Measurements from ENCODE around the gene CLEC4G.

The CLEC4G gene

DNA sequence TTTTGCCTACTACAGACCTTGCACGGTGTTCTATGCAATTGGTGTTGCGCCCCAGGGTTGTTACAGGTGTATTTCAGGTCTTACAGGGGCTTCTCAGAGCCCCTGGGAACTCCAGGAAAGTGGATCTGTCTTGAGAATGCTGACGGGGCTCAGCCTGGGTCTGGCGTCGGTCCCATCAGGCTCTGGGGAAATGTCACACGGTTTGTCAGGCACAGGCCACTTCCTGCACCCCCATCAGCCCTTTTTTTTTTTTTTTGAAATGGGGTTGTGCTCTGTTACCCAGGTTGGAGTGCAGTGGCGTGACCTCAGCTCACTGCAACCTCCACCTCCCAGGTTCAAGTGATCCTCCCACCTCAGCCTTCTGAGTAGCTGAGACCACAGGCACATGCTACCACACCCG, 13.2 kb downstream of the CLEC4G start:
- no peak overlapping the region for H3K27ac ChIP-seq
- no peak for TF ChIP-seq CTCF (conservative IDR thresholded peaks at IDR 0.05)

DNA sequence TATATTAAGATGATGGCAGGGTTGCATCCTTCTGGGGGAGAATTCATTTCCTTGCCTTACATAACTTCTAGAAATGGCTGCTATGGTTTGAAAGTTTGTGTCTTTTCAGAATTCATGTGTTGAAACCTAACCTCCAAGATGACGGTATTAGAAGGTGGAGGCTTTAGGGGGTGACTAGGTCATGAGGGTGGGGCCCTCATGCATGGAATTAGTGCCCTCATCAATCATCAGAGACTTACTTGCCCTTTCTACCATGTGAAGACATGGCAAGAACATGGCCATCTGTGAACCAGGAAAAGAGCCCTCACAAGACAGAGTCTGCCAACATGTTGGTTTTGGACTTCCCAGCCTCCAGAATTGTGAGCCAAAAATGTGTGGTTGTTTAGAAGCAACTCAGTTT, 15.1 kb downstream of the CLEC4G start:
- H3K27ac ChIP-seq, result no peak overlapping the region

DNA sequence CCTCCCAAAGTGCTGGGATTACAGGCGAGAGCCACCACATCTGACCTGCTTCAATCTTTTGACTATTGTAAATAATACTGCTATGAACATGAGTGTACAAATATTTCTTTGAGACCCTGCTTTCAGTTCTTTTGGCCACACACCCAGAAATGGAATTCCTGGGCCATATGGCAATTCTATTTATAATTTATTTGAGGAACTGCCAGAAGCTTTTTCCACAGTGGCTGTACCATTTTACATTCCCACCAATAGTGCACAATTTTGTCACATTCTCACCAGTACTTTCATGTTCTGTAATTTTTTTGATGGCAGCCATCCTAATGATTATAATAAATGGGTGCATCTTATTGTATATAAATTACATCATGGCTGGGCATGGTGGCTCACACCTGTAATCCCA, 16.2 kb downstream of the CLEC4G start:
- no peak for TF ChIP-seq CTCF (conservative IDR thresholded peaks at IDR 0.05)
- H3K27ac ChIP-seq, result no peak overlapping the region

More for the DNA sequence above, 15.1 kb downstream of the CLEC4G start:
- no peak for TF ChIP-seq CTCF (conservative IDR thresholded peaks at IDR 0.05)

DNA sequence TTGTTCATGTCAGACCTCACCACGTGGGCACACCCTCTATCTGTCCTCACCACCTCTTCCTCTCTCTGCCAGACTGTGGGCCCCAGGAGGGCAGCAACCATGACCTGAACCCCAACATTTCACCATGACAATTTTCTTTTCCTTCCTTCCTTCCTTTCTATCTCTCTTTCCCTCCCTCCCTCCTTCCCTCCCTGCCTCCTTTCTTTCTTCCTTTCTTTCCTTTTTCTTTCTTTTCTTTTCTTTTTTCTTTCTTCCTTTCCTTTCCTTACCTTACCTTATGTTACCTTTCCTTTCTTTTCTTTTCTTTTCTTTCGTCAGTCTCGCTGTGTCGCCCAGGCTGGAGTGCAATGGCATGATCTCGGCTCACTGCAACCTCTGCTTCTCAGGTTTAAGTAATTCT, 21.3 kb downstream of the CLEC4G start:
- no peak for TF ChIP-seq CTCF (conservative IDR thresholded peaks at IDR 0.05)
- no peak overlapping the region for H3K27ac ChIP-seq

DNA sequence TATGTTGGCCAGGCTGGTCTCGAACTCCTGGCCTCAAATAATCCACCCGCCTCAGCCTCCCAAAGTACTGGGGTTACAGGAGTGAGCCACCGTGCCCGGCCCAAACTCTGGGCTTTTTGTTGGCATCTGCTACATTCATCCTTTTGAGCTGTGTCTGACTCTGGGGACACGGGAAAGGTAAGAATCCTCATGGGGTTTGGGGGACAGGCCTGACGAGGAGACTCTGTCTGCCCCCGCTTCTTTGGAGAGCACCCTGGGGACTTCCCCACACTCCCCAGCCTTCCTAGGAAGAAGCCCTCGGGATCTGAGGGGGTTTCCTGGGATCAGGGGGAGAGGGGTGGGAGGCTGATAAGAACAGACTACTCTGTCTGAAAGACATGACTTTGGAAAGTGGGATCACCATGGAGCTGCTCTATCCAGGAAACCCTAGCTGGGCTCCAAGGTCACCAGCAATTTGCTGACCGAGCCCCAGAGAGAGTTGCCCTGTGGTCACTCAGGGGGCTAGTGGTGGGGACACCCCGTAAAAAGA, 21.9 kb downstream of the CLEC4G start:
- H3K27ac ChIP-seq, result no peak overlapping the region
- TF ChIP-seq CTCF (conservative IDR thresholded peaks at IDR 0.05), result no peak

- no peak for TF ChIP-seq CTCF (conservative IDR thresholded peaks at IDR 0.05)
- no peak overlapping the region for H3K27ac ChIP-seq
These were observed 24.9 kb downstream of the CLEC4G start for GRCh38 chr19:7706955-7707456.

- no peak overlapping the region for H3K27ac ChIP-seq
- no peak for TF ChIP-seq CTCF (conservative IDR thresholded peaks at IDR 0.05)
These were observed 25.5 kb downstream of the CLEC4G start for GRCh38 chr19:7706188-7706954.
